Measurements from ENCODE around the gene PROSER3. TPM values are rescaled to one million over a fixed set of nuclear protein-coding genes. Genes with fewer than 3 reads are reported as not detected.

The PROSER3 gene
- total RNA-seq, 1 donor: 5.8 TPM

DNA sequence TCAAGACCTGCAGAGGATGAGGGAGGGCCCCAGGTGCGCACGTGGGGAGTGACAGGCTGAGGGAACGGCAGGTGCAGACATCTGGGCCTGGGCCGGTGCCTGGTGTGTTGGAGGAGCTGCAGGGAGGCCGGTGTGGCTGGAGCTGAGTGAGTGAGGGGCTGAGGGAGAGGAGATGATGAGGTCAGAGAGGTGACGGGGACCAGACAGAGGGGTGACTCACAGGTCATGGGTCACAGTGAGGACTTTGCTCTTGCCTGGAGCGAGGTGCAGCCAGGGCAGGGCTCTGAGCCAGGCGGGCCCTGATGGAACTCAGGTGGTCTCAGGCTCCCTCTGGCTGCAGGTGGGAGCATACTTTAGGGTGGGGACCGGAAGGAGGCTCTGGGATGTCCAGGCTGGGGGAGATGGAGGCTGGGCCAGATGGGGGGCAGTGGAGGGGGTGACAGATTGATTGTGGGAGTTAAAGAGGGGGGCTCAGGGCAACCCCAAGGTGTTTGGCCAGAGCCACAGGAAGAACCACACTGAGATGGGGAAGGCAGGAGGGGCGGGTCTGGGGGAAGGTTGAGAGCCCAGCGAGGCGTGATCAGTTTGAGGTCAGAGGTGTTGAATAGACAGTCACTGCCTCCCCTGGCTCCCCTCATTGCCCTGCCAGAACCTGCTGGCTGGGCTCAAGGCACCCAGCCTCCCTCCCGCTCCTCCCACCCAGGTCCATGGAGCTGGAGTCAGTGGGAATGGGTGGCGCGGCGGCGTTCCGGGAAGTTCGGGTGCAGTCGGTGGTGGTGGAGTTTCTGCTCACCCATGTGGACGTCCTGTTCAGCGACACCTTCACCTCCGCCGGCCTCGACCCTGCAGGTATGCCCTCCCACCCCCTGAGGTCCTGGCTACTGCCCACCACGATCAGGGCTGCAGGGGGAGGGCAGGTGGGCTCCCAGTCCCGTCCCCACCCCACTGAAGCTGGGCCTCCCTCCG, 25.8 kb downstream of the PROSER3 start:
- peak; percentile 81 for DNase-seq (ENCODE audit: insufficient read length, low spot score, missing footprints)
- Histone ChIP-seq H3K27ac (ENCODE audit: low read depth, low read length) (no peak overlapping the region), H2AFZ (ENCODE audit: low read length) (no peak overlapping the region), H3K4me2 (ENCODE audit: insufficient read depth, low read length) (no peak overlapping the region), H3K27me3 (ENCODE audit: insufficient read depth, low read length) (no peaks in the 10 kb centered on the region), H3K79me2 (ENCODE audit: insufficient read depth, low read length) (no peaks in the 10 kb centered on the region), H3K4me1 (ENCODE audit: insufficient read depth, low read length) (no peaks in the 10 kb centered on the region), H3K4me3 (ENCODE audit: insufficient read depth, low read length) (no peak overlapping the region), H4K20me1 (ENCODE audit: insufficient read depth, low read length) (no peaks in the 10 kb centered on the region), H3K9me3 (ENCODE audit: low read depth, low read length) (no peaks in the 10 kb centered on the region), H3K36me3 (ENCODE audit: insufficient read depth, low read length) (no peaks in the 10 kb centered on the region)
- no peak for TF ChIP-seq CTCF (IDR thresholded peaks at IDR 0.05; ENCODE audit: extremely low read depth, low read depth, low read length)

DNA sequence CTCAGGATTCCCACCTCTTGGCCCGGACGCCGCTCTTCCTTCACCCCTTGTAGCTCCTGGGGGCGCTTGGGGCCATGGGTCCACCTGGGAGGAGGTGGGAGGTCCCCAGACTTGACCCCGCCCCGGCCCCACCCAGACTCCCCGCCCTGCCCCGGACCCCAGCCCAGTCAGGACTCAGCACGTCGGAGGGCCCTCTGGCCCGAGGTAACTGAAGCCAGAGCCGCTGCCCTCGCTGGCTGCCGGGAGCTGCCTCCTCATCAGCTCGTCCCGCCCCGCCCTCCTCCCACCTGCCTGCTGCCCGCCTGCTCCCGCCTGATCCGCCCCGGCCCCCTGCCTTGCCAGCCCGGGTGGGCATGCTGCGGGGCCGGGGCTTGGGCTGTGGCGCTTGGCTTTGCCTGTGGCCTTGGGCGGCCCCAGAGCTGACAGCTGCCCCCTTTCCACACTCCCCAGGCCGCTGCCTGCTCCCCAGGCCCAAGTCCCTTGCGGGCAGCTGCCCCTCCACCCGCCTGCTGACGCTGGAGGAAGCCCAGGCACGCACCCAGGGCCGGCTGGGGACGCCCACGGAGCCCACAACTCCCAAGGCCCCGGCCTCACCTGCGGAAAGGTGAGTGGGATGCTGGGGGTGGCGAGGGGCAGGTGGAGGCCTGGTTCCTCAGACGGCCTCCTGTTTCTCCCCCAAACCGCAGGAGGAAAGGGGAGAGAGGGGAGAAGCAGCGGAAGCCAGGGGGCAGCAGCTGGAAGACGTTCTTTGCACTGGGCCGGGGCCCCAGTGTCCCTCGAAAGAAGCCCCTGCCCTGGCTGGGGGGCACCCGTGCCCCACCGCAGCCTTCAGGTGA, 26.7 kb downstream of the PROSER3 start:
- no peak overlapping the region for H3K4me2 ChIP-seq (ENCODE audit: insufficient read depth, low read length)
- no peaks in the 10 kb centered on the region for H3K9me3 ChIP-seq (ENCODE audit: low read depth, low read length)
- no peaks in the 10 kb centered on the region for H4K20me1 ChIP-seq (ENCODE audit: insufficient read depth, low read length)
- H2AFZ ChIP-seq (ENCODE audit: low read length): no peak overlapping the region
- DNase-seq (ENCODE audit: insufficient read length, low spot score, missing footprints): peak; percentile 75
- H3K4me1 ChIP-seq (ENCODE audit: insufficient read depth, low read length): no peaks in the 10 kb centered on the region
- no peak for TF ChIP-seq CTCF (IDR thresholded peaks at IDR 0.05; ENCODE audit: extremely low read depth, low read depth, low read length)
- no peaks in the 10 kb centered on the region for H3K79me2 ChIP-seq (ENCODE audit: insufficient read depth, low read length)
- no peak overlapping the region for H3K27ac ChIP-seq (ENCODE audit: low read depth, low read length)
- H3K4me3 ChIP-seq (ENCODE audit: insufficient read depth, low read length): no peak overlapping the region
- H3K36me3 ChIP-seq (ENCODE audit: insufficient read depth, low read length): no peaks in the 10 kb centered on the region
- no peaks in the 10 kb centered on the region for H3K27me3 ChIP-seq (ENCODE audit: insufficient read depth, low read length)

- no peak for DNase-seq (ENCODE audit: insufficient read length, low spot score, missing footprints)
- no peak overlapping the region for H3K27ac ChIP-seq (ENCODE audit: low read depth, low read length)
- no peaks in the 10 kb centered on the region for H3K4me1 ChIP-seq (ENCODE audit: insufficient read depth, low read length)
- H2AFZ ChIP-seq (ENCODE audit: low read length): no peak overlapping the region
- no peaks in the 10 kb centered on the region for H3K36me3 ChIP-seq (ENCODE audit: insufficient read depth, low read length)
- H3K4me2 ChIP-seq (ENCODE audit: insufficient read depth, low read length): no peak overlapping the region
- H3K4me3 ChIP-seq (ENCODE audit: insufficient read depth, low read length): no peak overlapping the region
- H4K20me1 ChIP-seq (ENCODE audit: insufficient read depth, low read length): no peaks in the 10 kb centered on the region
- H3K9me3 ChIP-seq (ENCODE audit: low read depth, low read length): no peaks in the 10 kb centered on the region
- no peaks in the 10 kb centered on the region for H3K79me2 ChIP-seq (ENCODE audit: insufficient read depth, low read length)
- no peak for TF ChIP-seq CTCF (IDR thresholded peaks at IDR 0.05; ENCODE audit: extremely low read depth, low read depth, low read length)
- no peaks in the 10 kb centered on the region for H3K27me3 ChIP-seq (ENCODE audit: insufficient read depth, low read length)
Observed at GRCh38 chr19:35785339-35785627, 27.3 kb downstream of the PROSER3 start.

Measured in osteoblast (primary cell).